Stimulated activated CD8-positive, alpha-beta memory T cell treated with anti-CD3 and anti-CD28 coated beads, Interleukin-7, amount 100 ng/mL, for 48 hours (primary cell): Measurements from ENCODE around the gene NPAS2.

Source experiments
- DNase-seq, 2 donors: peaks; one replicate each; pipeline ENCODE4 v3.0.0-alpha.2; 2020; ENCODE audit warnings: low read depth in 1 of 2; ENCODE audit errors: extremely low read depth in 1 of 2

The NPAS2 gene

GRCh38 chr2:100793220-100793619 is 26.7 kb upstream of the NPAS2 start:
- no peak for DNase-seq

- no peak for DNase-seq
Measured at GRCh38 chr2:100793982-100794381, 26.0 kb upstream of the NPAS2 start.

DNA sequence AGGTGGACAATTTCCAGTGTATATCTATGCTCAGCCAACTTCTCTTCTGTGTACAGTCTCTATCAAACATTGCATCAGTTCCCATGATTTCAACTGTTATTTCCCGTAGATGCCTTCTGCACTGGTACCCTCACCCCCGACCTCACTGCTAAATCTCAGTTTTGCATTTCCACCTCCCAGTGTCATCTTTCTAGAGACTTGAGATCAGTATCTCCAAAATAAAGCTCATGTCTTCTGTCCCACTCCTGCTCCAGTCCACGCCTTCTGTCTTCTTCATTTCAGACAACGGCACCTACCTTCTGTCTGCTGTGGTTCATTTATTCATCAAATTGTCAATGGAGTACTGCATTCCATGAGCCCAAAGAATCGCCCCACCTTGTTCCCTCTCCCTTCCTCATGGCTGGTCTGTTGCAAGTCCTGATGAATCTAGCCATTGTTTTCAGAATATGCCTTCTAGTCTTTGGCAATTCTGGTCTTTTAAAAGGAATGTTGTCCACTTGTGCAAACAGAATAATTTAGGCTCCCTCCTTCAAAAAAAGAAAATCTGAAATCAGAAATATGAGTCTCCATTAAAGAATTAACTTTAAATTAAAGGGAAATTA is 23.3 kb upstream of the NPAS2 start:
- no peak for DNase-seq

DNA sequence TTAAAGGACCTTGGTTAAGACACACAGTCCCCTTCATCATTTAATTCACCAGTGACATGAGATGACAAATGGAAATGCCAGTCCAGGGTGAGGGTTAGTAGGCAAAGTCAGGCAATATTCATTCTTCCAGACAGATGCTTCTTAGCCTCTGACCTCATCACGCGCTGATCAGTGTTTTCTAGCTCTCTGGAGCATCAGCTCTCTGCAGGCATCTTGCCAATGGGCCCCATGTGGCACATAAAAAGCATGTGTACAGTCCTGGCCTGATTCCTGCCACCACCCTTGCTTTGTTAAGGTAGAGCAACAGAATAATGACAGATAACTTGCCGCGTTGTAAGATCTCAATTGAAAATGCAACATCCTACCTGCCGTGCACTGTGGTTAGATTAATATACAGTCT is 20.3 kb upstream of the NPAS2 start:
- no peak for DNase-seq

- DNase-seq, result no peak
Measured at GRCh38 chr2:100800915-100801314, 19.0 kb upstream of the NPAS2 start.

DNA sequence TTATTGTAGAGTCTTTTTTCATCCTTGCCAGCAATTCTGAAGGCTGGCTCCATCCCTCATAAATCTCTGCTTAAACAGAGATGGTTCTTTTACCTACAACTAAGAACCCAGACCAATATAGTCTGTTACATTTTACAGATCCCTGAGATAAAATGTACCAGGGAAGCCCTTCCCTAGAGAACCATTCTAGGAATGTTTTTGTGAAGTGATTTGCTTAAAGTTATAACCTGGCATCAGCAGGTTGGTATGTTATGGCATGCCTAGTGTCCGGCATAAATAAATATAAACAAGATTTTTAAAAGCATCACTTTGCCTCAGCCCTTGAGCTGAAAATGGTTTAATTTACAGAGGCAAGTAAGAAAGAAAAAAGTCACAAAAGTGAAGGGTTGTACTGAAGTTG is 18.5 kb upstream of the NPAS2 start:
- DNase-seq, result no peak

DNA sequence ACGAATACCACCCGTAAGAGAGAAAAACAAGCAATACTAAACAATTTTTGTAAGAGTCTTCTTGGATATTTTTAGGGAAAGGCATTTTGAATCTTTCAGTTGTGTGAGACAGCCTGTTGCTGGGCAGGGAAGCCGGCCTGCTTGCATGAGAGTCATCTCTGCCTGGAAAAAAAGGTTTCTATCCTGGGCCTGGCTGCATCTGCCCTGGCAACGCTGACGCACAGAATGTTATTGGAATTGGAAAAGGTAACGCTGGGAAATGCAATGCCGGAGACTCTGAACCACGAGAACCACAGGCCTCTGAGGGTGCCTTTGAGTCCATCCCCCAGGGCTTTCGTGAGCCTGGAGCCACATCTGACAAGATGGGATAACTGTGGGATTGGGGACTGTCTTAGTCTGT is 17.9 kb upstream of the NPAS2 start:
- no peak for DNase-seq

DNA sequence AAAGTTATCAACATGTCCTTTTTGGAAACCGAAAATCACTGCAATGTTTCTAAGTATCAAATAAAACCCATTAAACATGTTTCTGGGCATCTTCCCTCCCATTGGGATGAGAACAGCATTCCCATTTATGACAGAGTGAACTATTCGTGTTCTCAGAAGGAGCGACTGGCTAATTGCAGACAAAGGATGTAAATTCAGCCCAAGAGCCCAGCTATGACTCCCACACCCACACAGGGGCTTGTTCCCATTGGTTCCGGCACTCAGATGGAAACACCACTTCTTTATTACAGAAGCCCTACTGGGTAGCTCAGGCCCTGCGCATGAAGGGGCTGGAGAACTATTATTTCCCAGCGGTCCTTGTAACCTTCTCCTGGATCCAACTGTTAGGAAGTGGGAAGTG is 16.6 kb upstream of the NPAS2 start:
- no peak for DNase-seq

GRCh38 chr2:100806550-100806949 is 13.4 kb upstream of the NPAS2 start:
- DNase-seq, result no peak

DNA sequence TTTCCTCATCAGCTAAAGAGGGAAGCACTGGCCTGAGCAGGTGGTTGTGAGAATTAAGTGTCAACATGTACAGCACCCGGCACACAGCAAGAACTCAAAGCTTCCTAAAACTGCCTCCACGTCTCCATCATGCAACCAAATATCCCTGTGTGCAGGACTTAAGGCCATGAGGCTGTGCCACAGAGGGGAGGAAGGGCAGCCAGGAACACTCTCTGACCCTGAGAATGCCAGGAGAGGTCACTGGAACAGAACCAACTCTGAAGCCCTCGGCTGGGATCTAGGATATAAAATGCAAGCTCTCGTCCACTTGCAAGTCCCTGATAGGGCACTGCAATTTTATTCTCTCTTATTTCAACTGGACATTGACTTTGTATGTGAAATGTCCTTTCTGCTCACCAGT is 12.2 kb upstream of the NPAS2 start:
- no peak for DNase-seq

DNA sequence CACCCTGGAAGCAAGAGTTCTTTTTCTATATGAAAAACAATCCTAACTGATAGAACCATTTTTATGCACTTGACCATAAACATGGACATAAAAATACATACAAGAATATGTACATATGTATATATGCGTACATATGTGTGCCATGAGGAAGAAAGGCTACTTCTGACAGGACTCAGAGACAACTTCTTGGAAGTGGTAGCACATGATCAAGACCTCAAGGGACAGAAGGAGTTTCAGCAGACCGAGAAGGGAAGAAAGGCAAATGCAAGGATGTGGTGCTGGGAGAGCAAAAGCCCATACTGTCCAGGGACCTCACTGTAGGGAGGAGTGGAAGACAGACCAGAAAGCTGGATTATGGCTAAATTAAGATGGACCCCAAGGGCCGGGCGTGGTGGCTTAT is 11.4 kb upstream of the NPAS2 start:
- no peak for DNase-seq

DNA sequence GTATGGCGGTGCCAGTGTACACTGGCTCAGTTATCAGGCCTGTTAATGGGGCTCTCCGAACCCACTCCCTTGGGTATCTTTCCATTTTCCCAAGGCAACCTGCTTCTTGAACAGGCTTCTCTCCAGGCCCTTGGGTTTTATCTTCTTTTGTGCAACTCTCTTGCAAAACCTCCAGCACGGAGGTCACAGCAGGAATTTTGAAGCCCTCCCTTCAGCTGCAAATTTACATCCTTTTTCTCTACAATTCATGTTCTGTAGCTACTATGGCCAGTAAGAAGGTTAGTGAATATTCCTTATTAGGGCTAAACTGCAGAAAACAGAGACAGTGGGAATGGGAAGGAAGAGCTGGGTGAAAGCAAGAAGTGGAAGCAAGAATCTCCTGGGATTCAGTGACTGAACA is 10.4 kb upstream of the NPAS2 start:
- DNase-seq, result no peak

DNA sequence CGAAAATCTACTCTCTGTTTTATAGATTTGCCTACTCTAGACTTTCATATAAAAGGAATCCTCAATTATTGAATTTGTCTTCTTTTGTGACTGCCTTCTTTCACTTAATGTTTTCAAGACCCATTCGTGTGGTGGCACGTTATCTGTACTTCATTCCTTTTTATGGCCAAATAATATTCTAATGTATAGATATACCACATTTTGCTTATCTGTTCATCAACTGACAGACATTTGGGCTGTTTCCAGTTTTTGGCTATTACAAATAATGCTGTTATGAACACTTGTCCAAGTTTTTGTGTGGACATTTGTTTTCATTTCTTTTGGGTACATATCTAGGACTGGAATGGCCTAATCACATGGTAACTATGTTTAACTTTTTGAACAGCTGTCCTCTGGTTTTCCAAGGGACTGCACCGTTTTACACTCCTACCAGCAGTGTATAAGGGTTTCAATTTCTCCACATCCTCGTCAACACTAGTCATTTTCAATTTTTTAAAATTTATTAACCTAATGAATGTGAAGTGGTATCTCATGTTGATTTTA is 9.3 kb upstream of the NPAS2 start:
- no peak for DNase-seq

- no peak for DNase-seq
Measured at GRCh38 chr2:100812116-100812515, 7.8 kb upstream of the NPAS2 start.

DNA sequence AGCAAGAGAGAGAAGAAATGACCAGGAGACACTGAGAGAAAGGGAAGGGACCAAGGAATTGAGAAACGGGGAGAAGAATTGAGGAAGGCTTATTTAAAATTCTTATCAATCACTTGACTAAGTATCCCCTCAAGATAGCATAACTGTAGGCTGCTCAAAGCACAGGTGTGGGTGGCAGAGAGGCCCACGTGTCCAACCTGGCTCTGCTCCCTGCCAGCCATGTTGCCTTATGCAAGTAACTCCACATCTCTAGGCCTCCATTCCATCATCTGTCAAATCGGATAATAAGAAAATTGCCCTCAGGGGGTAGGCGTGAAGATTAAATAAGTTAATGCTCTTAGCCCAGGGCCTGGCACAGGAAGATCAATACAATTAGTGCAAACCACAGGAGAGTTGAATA is 7.4 kb upstream of the NPAS2 start:
- no peak for DNase-seq

DNA sequence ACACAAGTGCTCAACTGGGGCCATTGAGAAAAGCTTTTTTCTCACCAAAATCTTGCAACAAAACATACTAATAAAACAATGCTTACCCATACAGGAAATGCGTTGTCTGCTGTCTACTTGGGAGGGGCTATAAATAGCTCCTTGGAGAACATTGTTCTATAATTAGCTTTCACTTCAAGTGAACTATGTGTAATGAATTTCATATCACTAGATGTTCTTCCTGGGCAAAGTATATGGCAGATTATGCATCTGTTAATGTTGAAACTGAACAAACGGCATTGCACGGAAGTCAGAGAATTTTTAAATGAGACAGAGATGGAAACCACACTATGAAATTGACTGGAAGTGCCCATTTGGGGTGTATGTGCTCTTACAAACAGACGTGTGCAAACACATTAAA is 6.4 kb upstream of the NPAS2 start:
- no peak for DNase-seq

DNA sequence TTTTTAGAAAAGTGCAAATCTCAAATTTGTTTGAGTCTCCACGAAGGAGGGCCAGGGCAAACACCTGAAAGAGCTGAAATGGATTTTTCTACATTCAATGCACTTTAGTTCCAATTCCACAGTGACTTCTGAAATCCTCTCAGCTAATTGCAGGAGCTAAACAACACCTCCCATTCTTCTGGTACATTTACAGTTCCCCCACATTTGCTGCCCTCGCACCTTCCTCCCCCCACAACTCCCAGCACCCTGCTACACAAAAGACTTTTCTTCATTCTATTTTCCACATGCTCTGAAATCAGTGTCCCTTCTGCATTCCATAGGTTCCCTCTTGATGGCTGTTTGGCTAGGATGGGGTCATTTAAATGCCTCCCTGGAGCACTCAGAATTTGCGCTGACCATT is 5.9 kb upstream of the NPAS2 start:
- DNase-seq, result no peak

GRCh38 chr2:100814453-100814852 is 5.5 kb upstream of the NPAS2 start:
- no peak for DNase-seq

GRCh38 chr2:100817388-100817985 is 2.5 kb upstream of the NPAS2 start:
- DNase-seq, result no peak

DNA sequence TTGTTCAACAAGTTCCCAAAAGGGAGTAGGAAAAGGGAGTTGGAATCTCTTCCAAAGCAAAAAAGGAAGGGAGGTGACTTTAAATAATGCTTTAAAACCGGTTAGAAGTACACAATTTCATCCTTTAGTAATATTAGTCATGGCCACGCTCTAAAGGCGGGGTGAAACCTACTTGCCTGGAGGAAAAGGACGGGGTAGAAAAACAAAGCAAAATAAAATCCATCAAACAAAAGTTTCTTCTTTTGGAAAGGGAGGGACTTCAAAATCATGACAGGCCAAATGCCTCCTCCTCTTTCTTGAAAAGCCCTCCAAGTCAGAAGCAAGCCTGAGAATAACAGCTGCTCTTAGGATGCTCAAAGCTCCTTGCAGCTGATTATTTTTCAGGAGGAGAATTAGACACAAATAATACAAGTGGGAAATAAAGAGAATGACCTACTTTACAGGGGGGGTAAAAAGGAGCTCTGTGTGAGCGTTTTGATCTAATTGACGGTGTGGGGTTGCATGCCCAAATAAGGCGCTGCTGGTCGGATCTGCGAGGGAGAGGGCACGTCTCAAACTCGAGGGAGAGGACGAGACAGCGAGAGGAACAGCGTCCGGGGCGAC is 1.8 kb upstream of the NPAS2 start:
- no peak for DNase-seq

- DNase-seq, result no peak
Measured at GRCh38 chr2:100818606-100819369, 1.2 kb upstream of the NPAS2 start.

DNA sequence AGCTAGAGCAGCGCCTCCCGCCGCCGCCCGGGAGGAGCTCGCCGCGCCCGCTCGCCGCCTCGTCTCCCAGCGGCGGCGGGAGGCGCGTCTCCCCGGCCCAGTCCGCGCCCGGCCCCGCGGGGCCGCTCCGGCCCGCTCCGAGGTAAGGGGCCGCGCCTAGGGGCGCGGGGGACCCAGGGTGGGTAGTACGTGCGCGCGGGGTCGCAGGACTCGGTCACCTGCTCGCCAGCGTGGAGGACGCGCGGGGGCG is 259 bp downstream of the NPAS2 start:
- no peak for DNase-seq
